HG03565 (cell line): ENCODE measurements around the gene NFIX.

Source experiments
- ATAC-seq: cut with Tn5 transposase; IDR thresholded peaks from one replicate; pipeline ENCODE4 v1.9.1; 2021; ENCODE audit warnings: mild to moderate bottlenecking, moderate library complexity; ENCODE audit not compliant: unreplicated experiment

NFIX gene

GRCh38 chr19:13006431-13007281 lies 11.4 kb downstream of the NFIX start:
- no peak for ATAC-seq

- no peak for ATAC-seq
Observed at GRCh38 chr19:13007292-13008045, 12.2 kb downstream of the NFIX start.

- ATAC-seq: no peak
Observed at GRCh38 chr19:13008926-13009787, 13.9 kb downstream of the NFIX start.

- ATAC-seq: no peak
Observed at GRCh38 chr19:13010038-13010991, 15.0 kb downstream of the NFIX start.

GRCh38 chr19:13010992-13011652 lies 15.8 kb downstream of the NFIX start:
- ATAC-seq: no peak

- no peak for ATAC-seq
Observed at GRCh38 chr19:13011653-13012389, 16.5 kb downstream of the NFIX start.

GRCh38 chr19:13012390-13012689 lies 17.1 kb downstream of the NFIX start:
- no peak for ATAC-seq

GRCh38 chr19:13012690-13013608 lies 17.7 kb downstream of the NFIX start:
- ATAC-seq: no peak

GRCh38 chr19:13013649-13014048 lies 18.4 kb downstream of the NFIX start:
- no peak for ATAC-seq

GRCh38 chr19:13014101-13014920 lies 19.0 kb downstream of the NFIX start:
- ATAC-seq: no peak

- ATAC-seq: no peak
Observed at GRCh38 chr19:13014921-13015280, 19.6 kb downstream of the NFIX start.

- ATAC-seq: no peak
Observed at GRCh38 chr19:13015361-13016223, 20.3 kb downstream of the NFIX start.

GRCh38 chr19:13016245-13016627 lies 21.0 kb downstream of the NFIX start:
- ATAC-seq: no peak

- no peak for ATAC-seq
Observed at GRCh38 chr19:13016628-13017305, 21.5 kb downstream of the NFIX start.

- no peak for ATAC-seq
Observed at GRCh38 chr19:13017306-13018034, 22.2 kb downstream of the NFIX start.
